ENCODE results near the gene NKG7. TPM values are rescaled to one million over a fixed set of nuclear protein-coding genes. Genes with fewer than 3 reads are reported as not detected.

NKG7 gene
- total RNA-seq, 1 donor from 2014 or later: 3.7 TPM

Other genes starting within 250 kb of the NKG7 start
- gene SIGLEC9, start 247.7 kb downstream of the NKG7 start, total RNA-seq: 19.0 TPM
- 8.1 TPM for gene SIGLEC7, start 230.4 kb downstream of the NKG7 start, total RNA-seq
- 18.6 TPM for gene CD33, start 147.6 kb downstream of the NKG7 start, total RNA-seq
- not detected for gene SIGLECL1, start 121.6 kb downstream of the NKG7 start, total RNA-seq
- gene IGLON5, start 61.0 kb downstream of the NKG7 start, total RNA-seq: 3.7 TPM
- gene VSIG10L, start 30.5 kb downstream of the NKG7 start, total RNA-seq: 2.4 TPM
- 194 TPM for gene ETFB, start 6.3 kb downstream of the NKG7 start, total RNA-seq
- 4.4 TPM for gene CLDND2, start 3.7 kb downstream of the NKG7 start, total RNA-seq
- not detected for gene LIM2, start 15.3 kb upstream of the NKG7 start, total RNA-seq
- gene C19orf84, start 17.9 kb upstream of the NKG7 start, total RNA-seq: not detected
- 5.2 TPM for gene SIGLEC10, start 45.0 kb upstream of the NKG7 start, total RNA-seq
- 0.39 TPM for gene SIGLEC8, start 85.8 kb upstream of the NKG7 start, total RNA-seq
- not detected for gene CEACAM18, start 105.9 kb upstream of the NKG7 start, total RNA-seq
- gene SIGLEC12, start 129.1 kb upstream of the NKG7 start, total RNA-seq: 1.9 TPM
- gene SIGLEC6, start 159.0 kb upstream of the NKG7 start, total RNA-seq: 0.58 TPM
- 8.8 TPM for gene ZNF175, start 198.6 kb upstream of the NKG7 start, total RNA-seq

Data from mesenteric fat pad (tissue), 1 donor.